IMR-90 (cell line): Measurements from ENCODE around the gene L1CAM. TPM values are rescaled to one million over a fixed set of nuclear protein-coding genes. Genes with fewer than 3 reads are reported as not detected.

Experiments
- ATAC-seq: fragments of 200-7000 bp; cut with Tn5 transposase; 2 replicates; pipeline ENCODE4 v1.9.1; 2020; ENCODE audit warnings: low read depth, mild to moderate bottlenecking, moderate library complexity
- BruUV-seq: library from RNA; stranded (reverse); fragments of 400-500 nt; replicated peaks from 2 replicates; lab custom pipeline; 2021; lab: Mats Ljungman, UMichigan
- CTCF ChIA-PET: fragments of 300-600 bp; formaldehyde crosslinking; extraction: SDS; loops from one replicate; lab custom pipeline; 2021; ENCODE audit warnings: antibody characterized with exemption; lab: Yijun Ruan, JAX
- POLR2A ChIA-PET: fragments of 300-600 bp; sonication (Branson Sonifier 250); formaldehyde crosslinking; loops from one replicate; lab custom pipeline; 2022; ENCODE audit warnings: antibody characterized with exemption; ENCODE audit not compliant: unreplicated experiment; lab: Charles Lee
- DNase-seq: peaks from one replicate; pipeline ENCODE4 v3.0.0; 2013
- H2AFZ ChIP-seq: replicated peaks from 2 replicates; pipeline ENCODE3; 2013; ENCODE audit warnings: low read length, mild to moderate bottlenecking; ENCODE audit not compliant: poor library complexity
- H2AK5ac ChIP-seq: 2 replicates; pipeline ENCODE4 v1.6.1; 2013; ENCODE audit warnings: low read depth, low read length, inconsistent platforms
- H2AK9ac ChIP-seq: replicated peaks from 2 replicates; pipeline ENCODE3; 2013; ENCODE audit warnings: mild to moderate bottlenecking, low read depth, low read length, moderate library complexity; ENCODE audit not compliant: poor library complexity
- H2BK120ac ChIP-seq: 2 replicates; pipeline ENCODE4 v1.6.1; 2013; ENCODE audit warnings: low read depth, low read length, inconsistent platforms
- H2BK15ac ChIP-seq: 3 replicates; pipeline ENCODE4 v1.6.1; 2013; ENCODE audit warnings: low read depth, low read length, inconsistent platforms
- H2BK20ac ChIP-seq: 2 replicates; pipeline ENCODE4 v1.6.1; 2013; ENCODE audit warnings: low read depth, mild to moderate bottlenecking, inconsistent platforms, low read length, moderate library complexity
- H2BK5ac ChIP-seq: 2 replicates; pipeline ENCODE4 v1.6.1; 2013; ENCODE audit warnings: mild to moderate bottlenecking, low read depth, low read length, inconsistent platforms; ENCODE audit not compliant: poor library complexity, severe bottlenecking
- H3K14ac ChIP-seq: replicated peaks from 2 replicates; pipeline ENCODE4 v1.6.1; 2013; ENCODE audit warnings: low read depth, low read length, inconsistent platforms
- H3K18ac ChIP-seq: 2 replicates; pipeline ENCODE4 v1.6.1; 2013; ENCODE audit warnings: low read depth, low read length, control low read depth
- H3K23ac ChIP-seq: 2 replicates; pipeline ENCODE4 v1.6.1; 2013; ENCODE audit warnings: low read depth, low read length, inconsistent platforms
- H3K27ac ChIP-seq: 2 replicates; pipeline ENCODE4 v1.5.1; 2013; ENCODE audit warnings: mild to moderate bottlenecking, control low read depth, low read length; ENCODE audit not compliant: insufficient read depth
- H3K27me3 ChIP-seq: 2 replicates; pipeline ENCODE4 v1.6.1; 2013; ENCODE audit warnings: low read length; ENCODE audit not compliant: control insufficient read depth, insufficient read depth
- H3K36me3 ChIP-seq: 2 replicates; pipeline ENCODE4 v1.6.1; 2013; ENCODE audit warnings: low read length, mixed read lengths; ENCODE audit not compliant: control insufficient read depth, insufficient read depth
- H3K4ac ChIP-seq: 2 replicates; pipeline ENCODE4 v1.6.1; 2013; ENCODE audit warnings: low read depth, low read length, inconsistent platforms
- H3K4me1 ChIP-seq: 2 replicates; pipeline ENCODE4 v1.6.1; 2013; ENCODE audit warnings: low read length, mixed read lengths; ENCODE audit not compliant: control insufficient read depth, insufficient read depth
- H3K4me2 ChIP-seq: 2 replicates; pipeline ENCODE4 v1.6.1; 2013; ENCODE audit warnings: low read depth, mild to moderate bottlenecking, control low read depth, low read length, moderate library complexity
- H3K4me3 ChIP-seq: 2 replicates; pipeline ENCODE4 v1.5.1; 2013; ENCODE audit warnings: low read depth, mild to moderate bottlenecking, control low read depth, low read length, moderate library complexity; ENCODE audit not compliant: insufficient read depth
- H3K56ac ChIP-seq: 2 replicates; pipeline ENCODE4 v1.6.1; 2013; ENCODE audit warnings: low read length, inconsistent platforms; ENCODE audit not compliant: insufficient read depth; ENCODE audit errors: extremely low read depth
- H3K79me1 ChIP-seq, 2 experiments: 2 replicates each; pipeline ENCODE4 v1.6.1; 2013; ENCODE audit warnings: low read length in 2 of 2, inconsistent platforms in 1 of 2, low read depth in 1 of 2
- H3K9ac ChIP-seq: 2 replicates; pipeline ENCODE4 v1.6.1; 2013; ENCODE audit warnings: low read depth, low read length, control low read depth
- H3K9me1 ChIP-seq: 2 replicates; pipeline ENCODE4 v1.6.1; 2013; ENCODE audit warnings: low read length, inconsistent platforms; ENCODE audit not compliant: insufficient read depth
- H3K9me3 ChIP-seq: 2 replicates; pipeline ENCODE4 v1.6.1; 2013; ENCODE audit warnings: low read length; ENCODE audit not compliant: control insufficient read depth, insufficient read depth
- H4K20me1 ChIP-seq: 2 replicates; pipeline ENCODE4 v1.6.1; 2013; ENCODE audit warnings: low read length, inconsistent platforms; ENCODE audit not compliant: insufficient read depth
- H4K5ac ChIP-seq: 2 replicates; pipeline ENCODE4 v1.6.1; 2013; ENCODE audit warnings: mild to moderate bottlenecking, low read depth, low read length, control low read depth
- H4K8ac ChIP-seq, 2 experiments: 2 replicates each; pipeline ENCODE4 v1.6.1; 2013; ENCODE audit warnings: low read depth in 2 of 2, low read length in 2 of 2, control low read depth in 1 of 2, inconsistent platforms in 1 of 2
- H4K91ac ChIP-seq: 2 replicates; pipeline ENCODE4 v1.6.1; 2013; ENCODE audit warnings: low read depth, low read length, inconsistent platforms; ENCODE audit not compliant: insufficient read depth
- BHLHE40 ChIP-seq: fragments of 150-350 bp; IDR thresholded peaks from 2 replicates; pipeline ENCODE4 v1.6.1; 2016; ENCODE audit warnings: mild to moderate bottlenecking, low read depth, low read length
- CHD1 ChIP-seq: IDR thresholded peaks from 2 replicates; pipeline ENCODE4 v1.6.1; 2012; ENCODE audit warnings: low read depth, low read length, improper control_type of control experiment
- FOS ChIP-seq: fragments of 150-350 bp; IDR thresholded peaks from 2 replicates; pipeline ENCODE4 v1.6.1; 2016; ENCODE audit warnings: low read depth, low read length
- MAFK ChIP-seq: IDR thresholded peaks from 2 replicates; pipeline ENCODE4 v1.6.1; 2012; ENCODE audit warnings: low read depth, low read length, improper control_type of control experiment
- MAZ ChIP-seq: IDR thresholded peaks from 2 replicates; pipeline ENCODE4 v1.6.1; 2012; ENCODE audit warnings: low read depth, mild to moderate bottlenecking, low read length, improper control_type of control experiment, moderate library complexity, borderline replicate concordance
- NFE2L2 ChIP-seq: fragments of 150-350 bp; IDR thresholded peaks from 2 replicates; pipeline ENCODE4 v1.6.1; 2016; ENCODE audit warnings: low read depth, mild to moderate bottlenecking, low read length
- POLR2A ChIP-seq: IDR thresholded peaks from 2 replicates; pipeline ENCODE4 v1.6.1; 2012; ENCODE audit warnings: mild to moderate bottlenecking, low read depth, low read length
- RAD21 ChIP-seq: IDR thresholded peaks from 2 replicates; pipeline ENCODE4 v1.6.1; 2012; ENCODE audit warnings: low read length, improper control_type of control experiment
- RCOR1 ChIP-seq: IDR thresholded peaks from 2 replicates; pipeline ENCODE4 v1.6.1; 2012; ENCODE audit warnings: mild to moderate bottlenecking, low read length, improper control_type of control experiment; ENCODE audit not compliant: insufficient replicate concordance
- RFX5 ChIP-seq: IDR thresholded peaks from 2 replicates; pipeline ENCODE4 v1.8.0; 2012; ENCODE audit warnings: low read depth, mild to moderate bottlenecking, low read length, moderate library complexity
- SMC3 ChIP-seq: fragments of 150-350 bp; IDR thresholded peaks from 2 replicates; pipeline ENCODE4 v1.6.1; 2016; ENCODE audit warnings: low read depth, mild to moderate bottlenecking, antibody characterized with exemption, low read length, moderate library complexity
- WGBS, 2 experiments: methylation state at CpG; one replicate each; pipeline versions ENCODE4 v1.1.5 to v1.1.7; 2013; ENCODE audit warnings: missing lambda C conversion rate in 2 of 2; ENCODE audit not compliant: insufficient read length in 1 of 2; ENCODE audit errors: extremely low coverage in 2 of 2; 5-methylcytosine and 5-hydroxymethylcytosine counted together
- dilution Hi-C: fragments of 300-500 bp; cut with HindIII; formaldehyde crosslinking; loops from one replicate; pipeline ENCODE4 v1.14.3; 2018; ENCODE audit warnings: low sequenced_read_pairs; ENCODE audit not compliant: unreplicated experiment
- in situ Hi-C: fragments of 300-500 bp; cut with MboI; formaldehyde crosslinking; loops from 3 replicates; pipeline ENCODE4 v1.14.3; 2019; ENCODE audit warnings: low sequenced_read_pairs, inconsistent platforms, mixed read lengths
- intact Hi-C: fragments of 100-400 bp; cut with micrococcal nuclease; formaldehyde crosslinking; loops from 2 replicates; pipeline ENCODE4 v1.10.0; 2022
- polyA plus RNA-seq, 3 experiments: library from polyadenylated mRNA; depleted of rRNA; stranded (reverse); fragments of >200 nt; gene quantifications; 2 replicates each; pipeline ENCODE4 v1.2.3, GENCODE V29; 2012; ENCODE audit warnings: low replicate concordance in 1 of 3
- total RNA-seq: library from RNA; depleted of rRNA; stranded (reverse); fragments of >200 nt; gene quantifications from 2 replicates; pipeline ENCODE4 v1.2.3, GENCODE V29; 2012
- TF ChIP-seq, protein P1 (sequence below): conservative IDR thresholded peaks from 2 replicates; pipeline ENCODE4 v1.5.1; 2012; ENCODE audit warnings: mild to moderate bottlenecking, low read depth, low read length, improper control_type of control experiment
- TF ChIP-seq, protein P2 (sequence below): fragments of 150-350 bp; IDR thresholded peaks from 2 replicates; pipeline ENCODE4 v1.6.1; 2017; ENCODE audit warnings: mild to moderate bottlenecking, antibody characterized with exemption, low read length, low read depth

Gene L1CAM
- total and polyA plus RNA-seq, 2 of the 4 experiments (the other 2 are of a cell fraction), result 0.36 to 1.9 TPM

DNA sequence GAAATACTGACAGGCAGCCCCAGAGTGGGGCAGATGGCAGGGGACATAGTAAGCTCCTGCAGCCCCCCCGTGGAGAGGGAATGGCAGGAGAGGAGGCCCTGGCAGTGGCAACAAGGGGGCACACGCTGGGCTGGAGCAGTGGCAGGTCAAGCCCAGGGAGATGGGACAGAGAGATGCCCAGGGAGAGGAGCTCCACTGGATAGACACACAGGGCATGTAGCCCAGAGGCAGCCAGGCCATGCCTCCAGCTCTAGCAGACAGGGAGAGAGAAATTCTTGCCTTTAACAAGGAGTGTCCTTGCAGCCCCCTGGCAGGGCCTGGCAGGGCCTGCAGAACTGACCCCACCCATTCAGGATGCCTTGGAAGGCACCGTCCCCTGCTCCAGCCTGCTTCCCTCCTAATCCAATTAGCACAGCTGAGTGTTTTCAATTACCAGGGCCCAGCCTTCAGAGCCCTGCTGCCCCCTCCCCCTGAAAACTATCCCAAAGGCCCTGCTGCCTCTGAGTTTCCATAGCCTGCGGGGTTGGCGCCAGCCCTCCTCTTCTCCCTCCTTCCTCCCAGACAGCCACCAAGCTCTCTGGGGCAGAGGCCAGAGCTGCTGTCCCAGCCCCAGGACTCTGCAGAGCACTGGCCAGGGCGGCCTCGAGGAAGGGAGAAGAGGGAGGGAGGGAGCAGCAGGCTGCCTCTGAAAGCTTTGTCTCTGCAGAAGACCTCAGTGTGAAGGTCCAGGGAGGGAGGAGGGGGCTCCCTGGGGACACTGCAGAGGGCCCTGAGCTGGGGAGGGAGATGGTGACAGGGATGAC lies 12.5 kb downstream of the L1CAM start (continued):
- TF ChIP-seq NFE2L2, result no peak

DNA sequence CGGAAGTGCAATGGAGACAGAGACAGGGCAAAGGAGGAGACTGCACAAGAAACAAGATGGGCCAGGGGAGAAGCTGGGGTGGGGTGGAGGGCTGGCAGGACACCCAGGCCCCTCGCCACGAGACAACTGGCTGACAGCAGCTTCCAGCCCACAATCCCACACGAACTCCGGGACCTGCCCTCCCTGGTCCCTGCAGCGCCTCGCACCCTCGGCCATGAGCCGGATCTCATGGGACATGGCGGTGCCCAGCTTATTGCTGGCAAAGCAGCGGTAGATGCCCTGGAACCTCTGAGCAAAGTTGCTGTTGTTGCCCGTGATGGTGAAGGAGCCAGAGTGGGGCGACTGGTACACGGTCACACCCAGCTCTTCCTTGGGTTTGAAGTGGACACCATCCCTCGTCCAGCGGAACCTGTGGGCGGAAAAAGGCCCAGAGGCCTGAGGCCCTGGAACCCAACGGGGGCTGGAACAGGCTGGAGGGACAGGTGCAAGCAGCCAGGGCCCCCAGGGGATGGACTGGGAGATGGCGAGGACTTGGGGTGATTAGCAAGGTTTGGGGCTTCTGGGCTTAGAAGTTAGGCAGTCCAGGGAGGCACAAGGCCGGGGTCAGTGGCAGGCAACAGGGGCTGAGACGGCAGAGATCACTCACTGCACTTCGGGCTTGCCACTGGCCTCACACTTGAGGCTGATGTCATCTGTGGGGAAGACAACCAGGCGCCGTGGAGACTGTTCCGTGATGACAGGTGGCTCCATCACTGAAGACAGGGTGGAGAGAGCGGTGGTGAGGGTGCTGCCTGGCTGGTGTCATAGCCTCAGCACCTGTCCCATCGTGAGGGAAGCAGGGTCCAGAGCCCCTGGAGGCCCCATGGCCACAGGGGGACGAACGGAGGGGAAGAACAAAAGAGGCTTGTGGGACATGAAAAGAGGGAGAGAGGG lies 13.8 kb downstream of the L1CAM start:
- no peak overlapping the region for H2BK15ac ChIP-seq
- no peak overlapping the region for H3K9ac ChIP-seq
- no peak overlapping the region for H3K23ac ChIP-seq
- H2AFZ ChIP-seq, result peak overlapping the region; percentile 49
- H3K27ac ChIP-seq, result no peak overlapping the region
- ChIA-PET POLR2A (no interaction called here), CTCF (no interaction called here)
- H4K91ac ChIP-seq, result no peak overlapping the region
- peaks cover 16% of the 10 kb centered on the region for H3K27me3 ChIP-seq
- no peak overlapping the region for H2AK5ac ChIP-seq
- H3K9me1 ChIP-seq, result no peaks in the 10 kb centered on the region
- no peak overlapping the region for H2BK20ac ChIP-seq
- H3K9me3 ChIP-seq, result peaks cover 3% of the 10 kb centered on the region; the same call in 1 of the 2 replicates
- H3K36me3 ChIP-seq, result no peaks in the 10 kb centered on the region
- no peak overlapping the region for H2AK9ac ChIP-seq
- no peak overlapping the region for H3K4me2 ChIP-seq
- intact Hi-C loops, result no loop called here
- H3K79me1 ChIP-seq, result no peaks in the 10 kb centered on the region
- no peak for DNase-seq
- H4K20me1 ChIP-seq, result no peaks in the 10 kb centered on the region; the same call in 1 of the 2 replicates
- no peaks in the 10 kb centered on the region for H3K4me1 ChIP-seq
- 68% methylated on average over 14 of the region's 29 CpGs; no CpG with 5 or more reads in 1 of the 2 experiments for WGBS, 2 experiments
- no peak overlapping the region for H3K18ac ChIP-seq
- H2BK5ac ChIP-seq, result no peak overlapping the region
- no peak overlapping the region for H4K5ac ChIP-seq
- no peak overlapping the region for H3K14ac ChIP-seq
- no TSS peak for BruUV-seq
- in situ Hi-C loops, result no loop called here
- H2BK120ac ChIP-seq, result no peak overlapping the region
- H3K4me3 ChIP-seq, result no peak overlapping the region
- no peak overlapping the region for H4K8ac ChIP-seq
- H3K4ac ChIP-seq, result no peak overlapping the region
- ATAC-seq, result no peak
- dilution Hi-C loops, result no loop called here
- H3K56ac ChIP-seq, result no peak overlapping the region
- TF ChIP-seq RFX5 (no peak), RCOR1 (no peak), MAFK (no peak), RAD21 (no peak), CHD1 (no peak), POLR2A (no peak), FOS (no peak), MAZ (no peak), BHLHE40 (no peak), SMC3 (no peak)
- TF ChIP-seq, protein P1, sequence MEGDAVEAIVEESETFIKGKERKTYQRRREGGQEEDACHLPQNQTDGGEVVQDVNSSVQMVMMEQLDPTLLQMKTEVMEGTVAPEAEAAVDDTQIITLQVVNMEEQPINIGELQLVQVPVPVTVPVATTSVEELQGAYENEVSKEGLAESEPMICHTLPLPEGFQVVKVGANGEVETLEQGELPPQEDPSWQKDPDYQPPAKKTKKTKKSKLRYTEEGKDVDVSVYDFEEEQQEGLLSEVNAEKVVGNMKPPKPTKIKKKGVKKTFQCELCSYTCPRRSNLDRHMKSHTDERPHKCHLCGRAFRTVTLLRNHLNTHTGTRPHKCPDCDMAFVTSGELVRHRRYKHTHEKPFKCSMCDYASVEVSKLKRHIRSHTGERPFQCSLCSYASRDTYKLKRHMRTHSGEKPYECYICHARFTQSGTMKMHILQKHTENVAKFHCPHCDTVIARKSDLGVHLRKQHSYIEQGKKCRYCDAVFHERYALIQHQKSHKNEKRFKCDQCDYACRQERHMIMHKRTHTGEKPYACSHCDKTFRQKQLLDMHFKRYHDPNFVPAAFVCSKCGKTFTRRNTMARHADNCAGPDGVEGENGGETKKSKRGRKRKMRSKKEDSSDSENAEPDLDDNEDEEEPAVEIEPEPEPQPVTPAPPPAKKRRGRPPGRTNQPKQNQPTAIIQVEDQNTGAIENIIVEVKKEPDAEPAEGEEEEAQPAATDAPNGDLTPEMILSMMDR, result no peak
- TF ChIP-seq, protein P2, sequence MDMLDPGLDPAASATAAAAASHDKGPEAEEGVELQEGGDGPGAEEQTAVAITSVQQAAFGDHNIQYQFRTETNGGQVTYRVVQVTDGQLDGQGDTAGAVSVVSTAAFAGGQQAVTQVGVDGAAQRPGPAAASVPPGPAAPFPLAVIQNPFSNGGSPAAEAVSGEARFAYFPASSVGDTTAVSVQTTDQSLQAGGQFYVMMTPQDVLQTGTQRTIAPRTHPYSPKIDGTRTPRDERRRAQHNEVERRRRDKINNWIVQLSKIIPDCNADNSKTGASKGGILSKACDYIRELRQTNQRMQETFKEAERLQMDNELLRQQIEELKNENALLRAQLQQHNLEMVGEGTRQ, result no peak
